Tibial artery (tissue), 4 donors: ENCODE data around the gene FXR1.
A peak's percentile ranks its signal among the peaks of the same experiment; 100 is the strongest.
"Not testable (repeated sequence)": the region's sequence is repeated elsewhere in the genome, so short reads cannot be mapped to it uniquely, and the experiment has no call there.

Experiments
- DNase-seq, 2 donors: peaks; one replicate each; pipeline ENCODE4 v3.0.0-alpha.2; 2019
- H3K27ac ChIP-seq, 2 donors: fragments of 200-600 bp; sonication (generic) in 1 of 2; 1 replicate in 1 of 2; 2 replicates in 1 of 2; pipeline ENCODE4 v1.5.1; 2018 to 2019; ENCODE audit warnings: mild to moderate bottlenecking in 1 of 2
- H3K27me3 ChIP-seq, 2 donors: fragments of 200-600 bp; sonication (generic) in 1 of 2; one replicate each; pipeline versions ENCODE4 v1.5.1 to v1.6.0; 2016 to 2019
- H3K36me3 ChIP-seq, 3 donors: fragments of 200-600 bp; sonication (generic) in 2 of 3; one replicate each; pipeline ENCODE4 v1.5.1; 2016 to 2019; ENCODE audit warnings: mild to moderate bottlenecking in 2 of 3
- H3K4me1 ChIP-seq, 4 donors: fragments of 200-600 bp; sonication (generic) in 2 of 4; 1 replicate in 3 of 4; 2 replicates in 1 of 4; pipeline ENCODE4 v1.5.1; 2016 to 2019
- H3K4me3 ChIP-seq, 2 donors: fragments of 200-600 bp; sonication (generic) in 1 of 2; 1 replicate in 1 of 2; 2 replicates in 1 of 2; pipeline ENCODE4 v1.5.1; 2018 to 2019; ENCODE audit warnings: mild to moderate bottlenecking in 2 of 2
- H3K9me3 ChIP-seq, 3 donors: fragments of 200-600 bp; sonication (generic) in 1 of 3; one replicate each; pipeline ENCODE4 v1.5.1; 2016 to 2019
- CTCF ChIP-seq, 2 experiments: fragments of 200-600 bp in 1 of 2; fragments of 450-650 bp in 1 of 2; IDR thresholded peaks; one replicate each; pipeline ENCODE4 v1.5.1; 2017 to 2019; ENCODE audit warnings: antibody characterized with exemption in 2 of 2, mild to moderate bottlenecking in 1 of 2, moderate library complexity in 1 of 2
- intact Hi-C: fragments of 100-400 bp; cut with DNase I; formaldehyde crosslinking; loops from one replicate; pipeline ENCODE4 v1.15.0; 2023; ENCODE audit warnings: low total_unique reads

FXR1 gene

GRCh38 chr3:180912304-180913296 is at the start of gene FXR1:
Gene FXR1, plus strand, starts transcription at chr3:180912670. Its CDS starts 16 bp downstream, at chr3:180912686.
- H3K9me3 ChIP-seq: no peaks in the 10 kb centered on the region
- intact Hi-C loops: loop anchor here (5.0 kb wide), 1 partner anchor 75 kb away; the partner anchor contains the start of gene DNAJC19
- H3K4me3 ChIP-seq: peak within 1 kb of the TSS; percentile 91 to 95
- H3K27me3 ChIP-seq: no peaks in the 10 kb centered on the region
- H3K4me1 ChIP-seq: peaks cover 0 to 35% (median 14%) of the 10 kb centered on the region in 4 donors
- H3K36me3 ChIP-seq: peaks cover 0 to 9% (median 0%) of the 10 kb centered on the region in 3 donors
- DNase-seq: peak; percentile 87 to 93
- peak within 1 kb of the TSS; percentile 91 to 94 for H3K27ac ChIP-seq
- peak; percentile 70 to 91 for TF ChIP-seq CTCF (IDR thresholded peaks at IDR 0.05)

- peaks cover 0 to 24% (median 4%) of the 10 kb centered on the region in 4 donors for H3K4me1 ChIP-seq
- TF ChIP-seq CTCF (IDR thresholded peaks at IDR 0.05): peak in 1 of 2 experiments; percentile 14
- H3K9me3 ChIP-seq: no peaks in the 10 kb centered on the region
- H3K36me3 ChIP-seq: no peaks in the 10 kb centered on the region
- H3K4me3 ChIP-seq: peak overlapping the region; percentile 42 to 49
- H3K27me3 ChIP-seq: no peaks in the 10 kb centered on the region
- H3K27ac ChIP-seq: peak overlapping the region; percentile 35 to 46
- intact Hi-C loops: no loop called here
- DNase-seq: peak in 1 of 2 donors; percentile 52
These were observed 42.3 kb upstream of the FXR1 start for GRCh38 chr3:180870008-180870699.

GRCh38 chr3:180871901-180872300 is 40.6 kb upstream of the FXR1 start:
- intact Hi-C loops: no loop called here
- no peak for TF ChIP-seq CTCF (IDR thresholded peaks at IDR 0.05)
- Histone ChIP-seq H3K9me3 (no peaks in the 10 kb centered on the region), H3K4me3 (no peak overlapping the region), H3K36me3 (no peaks in the 10 kb centered on the region), H3K27ac (peak overlapping the region; percentile 16 to 43), H3K4me1 (peaks cover 0 to 24% (median 4%) of the 10 kb centered on the region in 4 donors), H3K27me3 (no peaks in the 10 kb centered on the region)
- no peak for DNase-seq

GRCh38 chr3:180872430-180872829 is 40.0 kb upstream of the FXR1 start:
- DNase-seq, intact Hi-C loops, H3K9me3 ChIP-seq, H3K4me3 ChIP-seq, H3K36me3 ChIP-seq, H3K27me3 ChIP-seq: not testable (repeated sequence)
- peaks cover 0 to 24% (median 4%) of the 10 kb centered on the region in 4 donors for H3K4me1 ChIP-seq
- H3K27ac ChIP-seq: peak overlapping the region in 1 of 2 donors; percentile 43

- DNase-seq: no peak
- intact Hi-C loops: no loop called here
- H3K27ac ChIP-seq: no peak overlapping the region
- no peaks in the 10 kb centered on the region for H3K36me3 ChIP-seq
- H3K9me3 ChIP-seq: no peaks in the 10 kb centered on the region
- H3K4me3 ChIP-seq: no peak overlapping the region
- H3K4me1 ChIP-seq: peaks cover 0 to 23% (median 4%) of the 10 kb centered on the region in 4 donors
- TF ChIP-seq CTCF (IDR thresholded peaks at IDR 0.05): no peak
- no peaks in the 10 kb centered on the region for H3K27me3 ChIP-seq
These were observed 37.3 kb upstream of the FXR1 start for GRCh38 chr3:180875124-180875698.
